Peyer's patch (tissue), 4 donors: ENCODE data around the gene LONP2.

Experiments used
- CTCF ChIP-seq, 6 experiments: fragments of 450-650 bp in 4 of 6; fragments of 200-600 bp in 2 of 6; sonication (generic) in 1 of 6; IDR thresholded peaks; one replicate each; pipeline ENCODE4 v1.5.1; 2017 to 2019; ENCODE audit warnings: antibody characterized with exemption in 6 of 6, mild to moderate bottlenecking in 3 of 6, moderate library complexity in 1 of 6
- POLR2A ChIP-seq, 2 donors: fragments of 450-650 bp; IDR thresholded peaks; one replicate each; pipeline ENCODE4 v1.5.1; 2017; ENCODE audit warnings: antibody characterized with exemption in 2 of 2, mild to moderate bottlenecking in 2 of 2, moderate library complexity in 2 of 2

- TF ChIP-seq CTCF (IDR thresholded peaks at IDR 0.05) (no peak), POLR2A (IDR thresholded peaks at IDR 0.05) (no peak)
Observed at GRCh38 chr16:48373258-48374029, 129.3 kb downstream of the LONP2 start.
